AML-193 (cell line): ENCODE measurements around the gene CCDC187.
"Not testable (repeated sequence)": the region's sequence is repeated elsewhere in the genome, so short reads cannot be mapped to it uniquely, and the experiment has no call there.

Experiments
- DNase-seq, 2 experiments: peaks; one replicate each; lab custom pipeline; 2025; lab: John Stamatoyannopoulos, UW

Gene CCDC187

GRCh38 chr9:136239135-136239982 is 64.5 kb downstream of the CCDC187 start:
- DNase-seq: no peak

- no peak for DNase-seq
Observed at GRCh38 chr9:136238342-136238732, 65.6 kb downstream of the CCDC187 start.

- no peak for DNase-seq
Observed at GRCh38 chr9:136237486-136238341, 66.2 kb downstream of the CCDC187 start.

- not testable (repeated sequence) for DNase-seq
Observed at GRCh38 chr9:136236471-136237410, 67.2 kb downstream of the CCDC187 start.

GRCh38 chr9:136235709-136236455 is 68.0 kb downstream of the CCDC187 start:
- DNase-seq: no peak

GRCh38 chr9:136235171-136235570 is 68.7 kb downstream of the CCDC187 start:
- DNase-seq: no peak

GRCh38 chr9:136234597-136234996 is 69.3 kb downstream of the CCDC187 start:
- no peak for DNase-seq

- no peak for DNase-seq
Observed at GRCh38 chr9:136233868-136234267, 70.0 kb downstream of the CCDC187 start.

- no peak for DNase-seq
Observed at GRCh38 chr9:136233411-136233810, 70.5 kb downstream of the CCDC187 start.

GRCh38 chr9:136232969-136233368 is 70.9 kb downstream of the CCDC187 start:
- DNase-seq: no peak

- DNase-seq: no peak
Observed at GRCh38 chr9:136231478-136232297, 72.2 kb downstream of the CCDC187 start.

GRCh38 chr9:136230773-136231172 is 73.1 kb downstream of the CCDC187 start:
- DNase-seq: no peak

GRCh38 chr9:136230365-136230764 is 73.5 kb downstream of the CCDC187 start:
- DNase-seq: no peak

- no peak for DNase-seq
Observed at GRCh38 chr9:136229096-136230065, 74.5 kb downstream of the CCDC187 start.

GRCh38 chr9:136228107-136228875 is 75.6 kb downstream of the CCDC187 start:
- DNase-seq: no peak

- DNase-seq: no peak
Observed at GRCh38 chr9:136226680-136227407, 77.0 kb downstream of the CCDC187 start.
